ENCODE measurements around the gene UPK3A.

- TF ChIP-seq CTCF (IDR thresholded peaks at IDR 0.05) (no peak), POLR2A (IDR thresholded peaks at IDR 0.05) (no peak)
Measured at GRCh38 chr22:45306139-45306538, 21.4 kb downstream of the UPK3A start.
